ENCODE data around the gene IKBKE. TPM values are rescaled to one million over a fixed set of nuclear protein-coding genes. Genes with fewer than 3 reads are reported as not detected.

IKBKE gene
- total RNA-seq, 1 experiment from 2014 or later, result 6.6 TPM

- Histone ChIP-seq H4K91ac (ENCODE audit: insufficient read length, low read depth, low read length) (no peak overlapping the region), H2AK5ac (ENCODE audit: insufficient read length, low read length) (no peak overlapping the region), H3K14ac (ENCODE audit: insufficient read depth, low read length) (no peak overlapping the region), H4K5ac (ENCODE audit: insufficient read length, low read depth, low read length) (no peak overlapping the region), H3K9ac (ENCODE audit: extremely low read depth, insufficient read length, low read length) (no peak overlapping the region), H3K4me2 (ENCODE audit: insufficient read depth, insufficient read length, low read length) (no peak overlapping the region), H3K4ac (ENCODE audit: low read depth, low read length) (no peak overlapping the region), H4K20me1 (ENCODE audit: control insufficient read depth, insufficient read depth, insufficient read length) (no peaks in the 10 kb centered on the region), H4K8ac (replicated peaks; ENCODE audit: insufficient read length, low read depth, low read length) (no peak overlapping the region), H3K23me2 (ENCODE audit: insufficient read length, low read depth, low read length, poor library complexity, severe bottlenecking) (peaks cover 9% of the 10 kb centered on the region), H2BK12ac (ENCODE audit: insufficient read length, low read depth, low read length) (no peak overlapping the region), H3K18ac (ENCODE audit: insufficient read length, low read depth, low read length) (no peak overlapping the region), H3K9me3 (ENCODE audit: control insufficient read depth, low read depth, low read length) (no peaks in the 10 kb centered on the region), H3K79me1 (ENCODE audit: insufficient read depth, low read depth, low read length, poor library complexity, severe bottlenecking) (no peaks in the 10 kb centered on the region), H3K27me3 (ENCODE audit: insufficient read depth, low read length) (peaks cover 20% of the 10 kb centered on the region), H2BK20ac (ENCODE audit: low read depth, low read length, poor library complexity, severe bottlenecking) (no peak overlapping the region), H3T11ph (ENCODE audit: low read length) (no peak overlapping the region), H2BK120ac (ENCODE audit: low read depth, low read length, poor library complexity, severe bottlenecking) (no peak overlapping the region), H3K56ac (ENCODE audit: insufficient read length, low read depth, low read length) (no peak overlapping the region), H3K4me1 (ENCODE audit: insufficient read depth, low read length) (no peaks in the 10 kb centered on the region; the same call in 1 of the 2 replicates), H2BK15ac (ENCODE audit: low read depth, low read length) (no peak overlapping the region), H3K23ac (ENCODE audit: insufficient read length, low read depth, low read length) (no peak overlapping the region), H2BK5ac (ENCODE audit: insufficient read length, low read length) (no peak overlapping the region), H3K27ac (ENCODE audit: insufficient read length, low read depth, low read length) (no peak overlapping the region), H3K79me2 (ENCODE audit: insufficient read depth, low read length) (no peaks in the 10 kb centered on the region), H2AFZ (ENCODE audit: low read length) (no peak overlapping the region)
- no peaks in the 10 kb centered on the region; a peak in 1 of 5 replicates for H3K9me3 Mint-ChIP-seq
- H3K36me3 Mint-ChIP-seq (ENCODE audit: insufficient read depth in 1 of 3, low read depth in 3 of 3), result no peaks in the 10 kb centered on the region; a peak in 1 of 7 replicates
- H3K4me1 Mint-ChIP-seq, result peaks cover 27 to 36% of the 10 kb centered on the region in 2 experiments
- DNase-seq, result no peak
- no peak overlapping the region for H3K4me3 Mint-ChIP-seq
- no peak for TF ChIP-seq CTCF (conservative IDR thresholded peaks at IDR 0.05)
- no peak overlapping the region for H3K27ac Mint-ChIP-seq
- peaks cover 64% of the 10 kb centered on the region for H3K27me3 Mint-ChIP-seq (ENCODE audit: low read depth)
- no CpG with 5 or more reads among the region's 12 CpGs for WGBS (ENCODE audit: extremely low coverage, insufficient read length, low lambda C conversion rate)
Observed at GRCh38 chr1:206509612-206510257, 39.5 kb downstream of the IKBKE start.

Data from H9 (cell line).